ENCODE results near the gene TTC7B.

Gene TTC7B

GRCh38 chr14:90495357-90496276, 320.6 kb downstream of the TTC7B start:
- no peak for FAIRE-seq
- TF ChIP-seq TAF1 (IDR thresholded peaks at IDR 0.05; ENCODE audit: borderline replicate concordance, low read depth, low read length) = no peak
- peak; percentile 53 for DNase-seq (ENCODE audit: insufficient read length)

GRCh38 chr14:90491911-90492531, 324.2 kb downstream of the TTC7B start:
- FAIRE-seq (no peak), DNase-seq (ENCODE audit: insufficient read length) (no peak)
- TF ChIP-seq POLR2AphosphoS5 (IDR thresholded peaks at IDR 0.05; ENCODE audit: low read depth, low read length) = no peak
- no peak for TF ChIP-seq TAF1 (IDR thresholded peaks at IDR 0.05; ENCODE audit: borderline replicate concordance, low read depth, low read length)
- no peak for TF ChIP-seq POLR2A (IDR thresholded peaks at IDR 0.05; ENCODE audit: low read depth, low read length)

GRCh38 chr14:90491221-90491885, 324.9 kb downstream of the TTC7B start:
- TF ChIP-seq POLR2A (IDR thresholded peaks at IDR 0.05; ENCODE audit: low read depth, low read length) = no peak
- TF ChIP-seq TAF1 (IDR thresholded peaks at IDR 0.05; ENCODE audit: borderline replicate concordance, low read depth, low read length) = no peak
- TF ChIP-seq POLR2AphosphoS5 (IDR thresholded peaks at IDR 0.05; ENCODE audit: low read depth, low read length) = no peak
- no peak for DNase-seq (ENCODE audit: insufficient read length)
- no peak for FAIRE-seq

- FAIRE-seq (no peak), DNase-seq (ENCODE audit: insufficient read length) (no peak)
- TF ChIP-seq TAF1 (IDR thresholded peaks at IDR 0.05; ENCODE audit: borderline replicate concordance, low read depth, low read length) = no peak
- no peak for TF ChIP-seq POLR2AphosphoS5 (IDR thresholded peaks at IDR 0.05; ENCODE audit: low read depth, low read length)
- TF ChIP-seq POLR2A (IDR thresholded peaks at IDR 0.05; ENCODE audit: low read depth, low read length) = no peak
Observed at GRCh38 chr14:90490720-90491050, 325.5 kb downstream of the TTC7B start.

DNA sequence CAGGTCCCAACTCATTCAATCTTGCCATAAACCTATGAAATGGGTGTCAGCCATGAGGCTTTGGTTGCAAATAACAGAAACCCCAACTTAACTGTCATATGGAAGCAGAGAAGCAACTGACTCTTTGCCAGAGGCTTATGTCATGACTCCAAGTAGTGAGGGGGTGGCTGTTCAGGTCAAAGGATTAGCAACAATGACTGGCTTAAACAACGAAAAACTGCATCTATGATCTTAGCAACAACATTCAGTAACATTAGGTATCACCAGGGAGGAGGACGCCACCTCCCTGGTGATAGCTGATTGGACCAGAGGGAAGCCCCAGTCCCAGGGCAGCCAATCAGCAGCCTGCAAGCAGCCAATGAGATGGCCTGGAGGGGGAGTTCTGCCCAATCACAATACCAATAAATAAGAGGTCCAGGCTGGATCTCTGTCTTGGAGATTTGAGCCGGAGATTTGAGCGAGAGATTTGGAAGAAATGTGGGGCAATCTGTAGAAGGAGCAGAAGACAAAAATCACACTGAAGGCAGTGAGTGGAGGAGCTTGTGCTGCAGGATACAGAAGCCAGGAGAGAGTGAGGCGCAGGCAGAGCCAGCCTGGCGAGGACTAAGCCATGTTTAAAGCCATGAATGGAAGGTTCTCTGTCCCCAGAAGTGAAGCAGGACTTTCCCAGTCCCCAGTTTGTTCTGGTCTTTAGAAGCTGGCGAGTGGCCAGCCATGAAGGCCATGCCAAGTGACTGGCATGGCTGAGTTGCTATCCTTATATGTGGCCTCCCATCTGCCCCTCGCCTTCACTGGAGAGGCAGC, 326.1 kb downstream of the TTC7B start:
- no peak for DNase-seq (ENCODE audit: insufficient read length)
- FAIRE-seq = no peak
- TF ChIP-seq POLR2AphosphoS5 (IDR thresholded peaks at IDR 0.05; ENCODE audit: low read depth, low read length) = no peak
- TF ChIP-seq POLR2A (IDR thresholded peaks at IDR 0.05; ENCODE audit: low read depth, low read length) = no peak

DNA sequence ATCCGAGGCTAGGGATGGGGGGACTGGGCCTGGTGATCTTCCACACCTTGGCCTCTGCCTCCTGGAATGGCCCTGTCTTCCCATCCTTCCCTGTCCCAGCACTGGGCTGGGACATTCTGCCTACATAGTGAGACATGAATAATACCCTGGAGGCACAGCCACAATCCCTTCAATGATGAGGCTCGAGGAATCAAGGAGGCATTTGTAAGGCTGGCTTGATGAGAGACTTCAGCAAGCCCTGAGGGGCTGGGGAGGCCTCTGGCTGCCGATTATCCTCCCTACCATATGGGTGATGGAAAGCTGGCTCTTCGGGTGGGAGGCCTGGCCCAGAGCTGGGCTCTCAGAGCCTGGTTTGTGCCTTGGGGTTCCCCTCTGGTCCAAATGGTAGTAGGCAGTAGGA, 326.9 kb downstream of the TTC7B start:
- DNase-seq (ENCODE audit: insufficient read length) (no peak), FAIRE-seq (no peak)
- TF ChIP-seq TAF1 (IDR thresholded peaks at IDR 0.05; ENCODE audit: borderline replicate concordance, low read depth, low read length) (no peak), POLR2AphosphoS5 (IDR thresholded peaks at IDR 0.05; ENCODE audit: low read depth, low read length) (no peak), POLR2A (IDR thresholded peaks at IDR 0.05; ENCODE audit: low read depth, low read length) (no peak)

- FAIRE-seq = no peak
- no peak for TF ChIP-seq POLR2A (IDR thresholded peaks at IDR 0.05; ENCODE audit: low read depth, low read length)
- no peak for TF ChIP-seq POLR2AphosphoS5 (IDR thresholded peaks at IDR 0.05; ENCODE audit: low read depth, low read length)
- TF ChIP-seq TAF1 (IDR thresholded peaks at IDR 0.05; ENCODE audit: borderline replicate concordance, low read depth, low read length) = no peak
- no peak for DNase-seq (ENCODE audit: insufficient read length)
Observed at GRCh38 chr14:90488256-90488655, 328.0 kb downstream of the TTC7B start.

DNA sequence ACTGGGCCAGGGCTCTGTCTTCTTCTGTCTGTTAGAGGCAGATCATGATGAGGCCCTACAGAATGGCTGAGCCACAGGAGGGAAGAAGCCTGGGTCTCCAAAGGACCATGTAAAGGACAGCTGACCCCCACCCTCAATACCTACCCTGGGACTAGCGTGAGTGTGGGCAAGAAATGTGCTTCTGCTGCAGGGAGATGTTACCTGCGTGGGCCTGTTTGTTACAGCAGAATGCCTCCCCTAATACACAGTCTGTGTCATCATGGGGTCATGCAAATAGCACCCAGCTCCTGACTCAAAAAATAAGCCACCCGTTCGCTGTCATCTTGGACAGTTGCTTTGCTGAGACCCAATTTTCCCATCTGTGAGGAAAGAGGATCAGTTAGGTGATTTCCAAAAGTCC, 328.8 kb downstream of the TTC7B start:
- no peak for DNase-seq (ENCODE audit: insufficient read length)
- TF ChIP-seq POLR2A (IDR thresholded peaks at IDR 0.05; ENCODE audit: low read depth, low read length) = no peak
- no peak for TF ChIP-seq TAF1 (IDR thresholded peaks at IDR 0.05; ENCODE audit: borderline replicate concordance, low read depth, low read length)
- TF ChIP-seq POLR2AphosphoS5 (IDR thresholded peaks at IDR 0.05; ENCODE audit: low read depth, low read length) = no peak
- no peak for FAIRE-seq

- DNase-seq (ENCODE audit: insufficient read length) = no peak
- no peak for FAIRE-seq
Observed at GRCh38 chr14:90487031-90487430, 329.2 kb downstream of the TTC7B start.

DNA sequence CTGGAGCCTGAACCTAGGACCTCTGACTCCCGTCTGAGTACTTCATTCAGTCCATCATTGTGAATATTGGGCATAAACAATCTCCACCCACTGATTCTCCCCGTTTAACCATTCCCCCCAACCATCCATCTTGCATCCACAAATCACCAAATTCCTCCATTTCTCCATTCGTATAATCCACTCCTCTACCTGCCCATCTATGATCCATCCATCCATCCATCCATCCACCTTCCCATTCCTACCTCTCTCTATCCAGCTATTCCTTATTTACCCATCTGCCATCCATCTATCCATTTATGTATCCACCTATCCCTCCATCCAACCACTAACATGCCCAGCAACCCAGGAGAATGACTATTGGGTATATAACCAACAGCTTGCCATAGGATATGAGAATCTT, 331.9 kb downstream of the TTC7B start:
- DNase-seq (ENCODE audit: insufficient read length) (no peak), FAIRE-seq (no peak)

More at GRCh38 chr14:90487031-90487430, 329.2 kb downstream of the TTC7B start:
- TF ChIP-seq POLR2AphosphoS5 (IDR thresholded peaks at IDR 0.05; ENCODE audit: low read depth, low read length) (no peak), POLR2A (IDR thresholded peaks at IDR 0.05; ENCODE audit: low read depth, low read length) (no peak), TAF1 (IDR thresholded peaks at IDR 0.05; ENCODE audit: borderline replicate concordance, low read depth, low read length) (no peak)

GRCh38 chr14:90483571-90483974, 332.7 kb downstream of the TTC7B start:
- FAIRE-seq = no peak
- no peak for TF ChIP-seq TAF1 (IDR thresholded peaks at IDR 0.05; ENCODE audit: borderline replicate concordance, low read depth, low read length)
- no peak for TF ChIP-seq POLR2AphosphoS5 (IDR thresholded peaks at IDR 0.05; ENCODE audit: low read depth, low read length)
- TF ChIP-seq POLR2A (IDR thresholded peaks at IDR 0.05; ENCODE audit: low read depth, low read length) = no peak

More for the DNA sequence above, 331.9 kb downstream of the TTC7B start:
- TF ChIP-seq POLR2AphosphoS5 (IDR thresholded peaks at IDR 0.05; ENCODE audit: low read depth, low read length) (no peak), TAF1 (IDR thresholded peaks at IDR 0.05; ENCODE audit: borderline replicate concordance, low read depth, low read length) (no peak), POLR2A (IDR thresholded peaks at IDR 0.05; ENCODE audit: low read depth, low read length) (no peak)

More at GRCh38 chr14:90483571-90483974, 332.7 kb downstream of the TTC7B start:
- no peak for DNase-seq (ENCODE audit: insufficient read length)
